T-helper 17 cell (primary cell): ENCODE data around the gene TOP2B. TPM values are rescaled to one million over a fixed set of nuclear protein-coding genes. Genes with fewer than 3 reads are reported as not detected.

Experiments used
- ATAC-seq: fragments of 150-1000 bp; cut with Tn5 transposase; 2 replicates; pipeline ENCODE4 v1.10.0; 2021; ENCODE audit warnings: mild to moderate bottlenecking, moderate library complexity
- DNase-seq, 3 donors: peaks; one replicate each; pipeline versions ENCODE4 v3.0.0 to v3.0.0-alpha.2; 2020 to 2021
- H3K9me3 ChIP-seq: one replicate; pipeline ENCODE4 v1.7.0; 2013; ENCODE audit warnings: low read length, mild to moderate bottlenecking; ENCODE audit not compliant: control insufficient read depth, poor library complexity, severe bottlenecking
- H3K27ac Mint-ChIP-seq: one replicate; pipeline ENCODE4 v1.8.0; 2022; ENCODE audit warnings: mild to moderate bottlenecking, moderate library complexity, mixed read lengths
- H3K27me3 Mint-ChIP-seq: one replicate; pipeline ENCODE4 v1.8.0; 2022; ENCODE audit warnings: mixed read lengths
- H3K36me3 Mint-ChIP-seq: one replicate; pipeline ENCODE4 v1.8.0; 2022; ENCODE audit warnings: low read depth, mixed read lengths
- H3K4me1 Mint-ChIP-seq: one replicate; pipeline ENCODE4 v1.8.0; 2022; ENCODE audit warnings: mild to moderate bottlenecking, mixed read lengths
- H3K4me3 Mint-ChIP-seq: one replicate; pipeline ENCODE4 v1.8.0; 2022; ENCODE audit warnings: mild to moderate bottlenecking, moderate library complexity, mixed read lengths
- total RNA-seq, 4 donors: library from RNA in 2 of 4; stranded (reverse) in 2 of 4; gene quantifications; one replicate each; pipeline ENCODE4 v1.2.3 and lab custom pipeline; 2022 to 2026

Gene TOP2B
- total RNA-seq, 2 donors from 2014 or later: 91.8 to 113 TPM

DNA sequence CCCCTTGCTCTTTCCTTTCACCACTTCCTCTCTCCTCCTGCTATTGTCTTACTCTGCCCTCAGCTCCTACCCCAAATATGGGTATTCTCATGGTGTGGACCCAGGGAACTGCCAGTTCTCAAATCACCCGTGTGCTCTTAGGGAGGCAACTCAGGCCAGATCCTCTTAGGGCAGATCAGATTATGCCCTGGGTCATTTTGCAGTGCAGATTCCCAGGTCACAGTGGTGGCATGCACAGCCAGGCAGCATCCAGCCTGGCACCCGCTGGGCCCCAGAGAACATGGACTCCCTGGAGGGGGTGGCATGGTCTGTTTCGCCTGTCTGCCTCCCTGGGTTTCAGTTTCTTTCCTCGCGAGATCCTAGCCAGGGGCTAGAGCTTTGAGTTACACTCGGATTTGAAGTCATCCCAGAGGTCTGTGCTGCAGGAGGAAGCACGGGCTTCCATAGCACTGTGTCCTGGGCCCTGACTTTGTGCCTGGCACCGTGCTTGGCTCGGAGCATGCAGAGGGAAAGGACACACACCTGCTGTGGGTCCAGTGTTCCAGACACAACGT, 96.1 kb downstream of the TOP2B start:
- no peak overlapping the region for H3K4me3 Mint-ChIP-seq
- H3K9me3 ChIP-seq: no peaks in the 10 kb centered on the region
- ATAC-seq: no peak
- DNase-seq: no peak
- H3K27me3 Mint-ChIP-seq: peaks cover 17% of the 10 kb centered on the region
- H3K4me1 Mint-ChIP-seq: no peaks in the 10 kb centered on the region
- no peaks in the 10 kb centered on the region for H3K36me3 Mint-ChIP-seq
- no peak overlapping the region for H3K27ac Mint-ChIP-seq

DNA sequence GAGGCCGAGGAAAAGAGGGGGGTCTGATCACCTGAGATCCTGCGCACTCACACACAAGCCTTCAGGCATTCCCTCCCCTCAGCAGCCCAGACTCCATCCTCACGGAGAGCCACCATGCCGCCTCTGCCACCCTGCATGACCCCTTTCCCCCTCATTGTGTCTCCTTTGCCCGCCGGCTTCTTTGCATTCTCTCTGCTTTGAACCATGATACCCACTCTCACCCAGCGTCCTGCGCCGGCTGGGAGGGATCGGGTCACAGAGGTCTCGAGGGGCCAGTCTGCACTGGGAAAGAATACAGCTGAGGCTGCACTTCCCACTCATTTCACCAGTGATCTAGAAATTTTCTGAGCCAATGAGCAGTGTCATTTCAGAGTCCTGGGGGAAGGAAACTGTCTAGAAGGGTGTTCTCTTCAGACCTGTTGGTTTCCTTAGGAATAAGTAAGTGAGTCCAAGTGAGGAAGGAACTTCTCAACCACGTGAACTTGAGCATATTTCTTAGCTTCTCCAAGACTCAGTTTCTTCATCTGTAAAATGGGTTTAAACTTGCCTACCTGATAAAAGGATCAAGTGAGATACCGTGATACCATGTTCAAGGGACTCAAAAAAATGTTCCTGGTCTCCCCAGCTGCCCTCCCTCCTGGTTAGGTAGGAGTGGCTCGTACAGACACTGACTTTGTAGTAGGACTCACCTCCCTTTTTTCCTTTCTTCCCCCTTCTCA, 96.7 kb downstream of the TOP2B start:
- Mint-ChIP-seq H3K4me3 (no peak overlapping the region), H3K4me1 (no peaks in the 10 kb centered on the region), H3K27ac (no peak overlapping the region), H3K27me3 (peaks cover 10% of the 10 kb centered on the region), H3K36me3 (no peaks in the 10 kb centered on the region)
- ATAC-seq: no peak
- H3K9me3 ChIP-seq: no peaks in the 10 kb centered on the region
- DNase-seq: no peak

DNA sequence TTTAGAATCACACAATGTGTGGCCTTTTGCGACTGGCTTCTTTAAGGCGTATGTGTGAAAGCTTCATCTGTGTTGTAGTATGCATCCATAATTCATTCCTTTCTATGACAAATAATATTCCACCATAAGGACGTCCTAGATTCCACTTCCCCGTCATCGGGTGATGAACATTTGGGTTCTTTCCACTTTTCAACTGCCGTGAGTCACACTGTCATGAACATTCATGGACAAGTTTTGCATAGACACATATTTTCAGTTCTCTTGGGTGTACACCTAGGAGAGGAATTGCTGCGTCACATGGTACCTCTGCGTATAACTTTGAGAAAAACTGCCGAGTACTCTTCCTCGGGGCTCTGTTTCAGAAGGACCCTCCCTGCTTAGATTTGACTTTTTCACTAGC, 97.3 kb downstream of the TOP2B start:
- H3K27ac Mint-ChIP-seq: no peak overlapping the region
- peaks cover 11% of the 10 kb centered on the region for H3K27me3 Mint-ChIP-seq
- no peak overlapping the region for H3K4me3 Mint-ChIP-seq
- no peaks in the 10 kb centered on the region for H3K9me3 ChIP-seq
- H3K4me1 Mint-ChIP-seq: no peaks in the 10 kb centered on the region
- ATAC-seq (no peak), DNase-seq (no peak)
- no peaks in the 10 kb centered on the region for H3K36me3 Mint-ChIP-seq

DNA sequence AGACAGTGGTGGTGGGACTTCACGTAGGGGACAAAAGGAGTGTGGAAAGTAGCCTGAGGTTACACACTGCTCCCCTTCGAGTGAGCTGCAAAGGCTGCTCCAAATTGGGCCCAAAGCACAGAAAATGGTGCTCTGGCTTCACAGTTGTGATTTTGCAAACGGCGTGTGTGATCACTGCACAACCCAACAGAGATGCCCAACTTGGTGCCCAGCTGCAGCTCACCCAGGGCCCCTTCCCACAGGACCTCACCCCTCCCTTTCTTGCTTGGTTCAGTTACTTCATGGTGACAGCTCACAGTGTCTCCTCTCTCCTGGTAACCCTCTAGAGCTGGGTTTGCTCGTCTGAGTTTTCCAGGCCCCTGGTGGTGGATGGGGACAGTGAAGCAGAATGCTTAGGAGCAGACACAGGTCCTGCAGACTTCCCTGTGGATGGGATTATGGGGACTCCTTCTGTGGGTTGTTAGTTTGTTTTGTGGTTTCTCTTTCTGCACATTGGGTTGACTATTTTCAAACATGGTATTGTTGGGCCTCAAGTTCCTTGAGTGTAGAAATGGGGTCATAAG, 98.3 kb downstream of the TOP2B start:
- Mint-ChIP-seq H3K27ac (no peak overlapping the region), H3K27me3 (peaks cover 14% of the 10 kb centered on the region), H3K36me3 (no peaks in the 10 kb centered on the region), H3K4me3 (no peak overlapping the region), H3K4me1 (no peaks in the 10 kb centered on the region)
- DNase-seq (no peak), ATAC-seq (no peak)
- no peaks in the 10 kb centered on the region for H3K9me3 ChIP-seq

DNA sequence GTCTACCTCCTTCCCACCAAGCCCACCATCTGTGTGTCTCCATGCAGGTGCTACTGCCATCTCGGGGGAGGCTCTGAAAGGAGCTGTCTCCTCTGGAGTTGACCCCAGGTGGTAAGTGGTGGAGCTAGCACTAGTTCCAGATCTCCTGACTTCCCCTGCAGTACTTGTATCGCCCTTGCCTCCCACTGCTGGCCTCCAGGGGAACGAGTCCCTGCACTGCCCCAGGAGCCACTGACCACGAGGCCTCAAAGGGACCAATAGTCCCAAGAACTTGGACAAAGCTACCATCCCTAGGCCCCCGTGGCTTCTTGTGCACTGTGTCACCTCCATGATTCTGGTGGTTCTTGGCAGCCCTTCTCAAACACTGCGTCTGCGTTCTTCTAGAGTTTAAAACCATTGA, 98.9 kb downstream of the TOP2B start:
- ATAC-seq (no peak), DNase-seq (no peak)
- H3K27me3 Mint-ChIP-seq: peaks cover 14% of the 10 kb centered on the region
- no peaks in the 10 kb centered on the region for H3K4me1 Mint-ChIP-seq
- H3K36me3 Mint-ChIP-seq: no peaks in the 10 kb centered on the region
- H3K9me3 ChIP-seq: no peaks in the 10 kb centered on the region
- no peak overlapping the region for H3K27ac Mint-ChIP-seq
- H3K4me3 Mint-ChIP-seq: no peak overlapping the region

DNA sequence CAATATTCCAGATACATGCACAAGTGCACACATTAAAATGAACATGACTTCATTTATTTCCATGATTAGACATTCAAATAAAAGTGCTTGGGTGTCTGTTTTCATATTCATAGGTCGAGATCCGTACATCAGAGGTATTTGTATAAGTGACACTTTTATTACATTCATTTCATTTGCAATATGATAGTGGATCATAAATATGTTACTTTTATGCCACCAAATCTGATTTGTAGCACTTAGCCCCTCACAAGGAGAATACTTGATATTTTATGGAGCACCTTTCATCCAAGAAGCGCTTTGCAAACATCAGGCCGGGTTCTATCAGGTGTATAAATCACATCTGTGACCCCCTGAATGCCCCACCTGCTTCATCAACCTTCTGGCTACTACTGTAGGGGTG, 100.6 kb downstream of the TOP2B start:
- DNase-seq (no peak), ATAC-seq (no peak)
- Mint-ChIP-seq H3K27me3 (peaks cover 14% of the 10 kb centered on the region), H3K36me3 (no peaks in the 10 kb centered on the region), H3K27ac (no peak overlapping the region), H3K4me3 (no peak overlapping the region), H3K4me1 (no peaks in the 10 kb centered on the region)
- no peaks in the 10 kb centered on the region for H3K9me3 ChIP-seq

DNA sequence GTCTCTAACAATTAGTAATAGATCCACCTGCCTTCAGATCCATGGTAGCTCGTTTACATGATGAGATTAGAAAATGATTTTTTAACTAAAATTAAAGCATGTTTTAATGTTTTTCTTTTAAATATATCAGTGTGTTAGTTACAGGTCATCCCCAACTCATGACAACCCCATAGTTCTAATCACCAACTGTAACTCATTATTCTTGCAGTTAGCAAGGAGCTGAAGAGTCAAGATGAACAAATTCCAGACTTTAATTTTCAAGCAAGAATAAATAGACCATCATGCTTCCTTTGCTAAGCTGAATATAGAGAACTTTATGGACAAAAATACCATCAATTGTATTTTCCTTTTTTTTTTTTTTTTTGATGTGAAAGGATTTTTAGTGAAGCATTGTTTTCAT, 101.1 kb downstream of the TOP2B start:
- no peak overlapping the region for H3K27ac Mint-ChIP-seq
- ATAC-seq (no peak), DNase-seq (no peak)
- H3K4me1 Mint-ChIP-seq: no peaks in the 10 kb centered on the region
- H3K4me3 Mint-ChIP-seq: no peak overlapping the region
- no peaks in the 10 kb centered on the region for H3K36me3 Mint-ChIP-seq
- H3K9me3 ChIP-seq: no peaks in the 10 kb centered on the region
- peaks cover 12% of the 10 kb centered on the region for H3K27me3 Mint-ChIP-seq

DNA sequence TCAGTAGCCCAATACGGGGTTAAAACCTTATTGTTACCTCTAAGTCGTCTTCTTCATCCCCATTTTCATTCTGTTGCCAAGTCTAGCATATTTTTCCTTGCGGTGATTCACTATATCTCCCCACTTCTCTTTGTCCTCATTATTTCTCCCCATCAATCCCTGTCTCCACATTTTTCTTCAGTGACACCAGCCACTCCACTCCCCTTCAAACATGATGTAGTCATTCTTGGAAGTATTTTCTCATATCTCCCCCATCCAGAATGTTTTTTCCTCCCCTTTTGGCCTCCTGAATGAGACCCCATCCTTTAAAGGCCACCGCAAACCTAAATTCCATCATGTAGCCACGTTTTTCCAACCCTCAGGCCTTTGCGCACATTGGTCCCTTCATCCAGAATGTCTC, 105.9 kb downstream of the TOP2B start:
- ATAC-seq (no peak), DNase-seq (no peak)
- no peaks in the 10 kb centered on the region for H3K9me3 ChIP-seq
- Mint-ChIP-seq H3K4me3 (no peak overlapping the region), H3K4me1 (no peaks in the 10 kb centered on the region), H3K36me3 (no peaks in the 10 kb centered on the region), H3K27me3 (peaks cover 6% of the 10 kb centered on the region), H3K27ac (no peak overlapping the region)

DNA sequence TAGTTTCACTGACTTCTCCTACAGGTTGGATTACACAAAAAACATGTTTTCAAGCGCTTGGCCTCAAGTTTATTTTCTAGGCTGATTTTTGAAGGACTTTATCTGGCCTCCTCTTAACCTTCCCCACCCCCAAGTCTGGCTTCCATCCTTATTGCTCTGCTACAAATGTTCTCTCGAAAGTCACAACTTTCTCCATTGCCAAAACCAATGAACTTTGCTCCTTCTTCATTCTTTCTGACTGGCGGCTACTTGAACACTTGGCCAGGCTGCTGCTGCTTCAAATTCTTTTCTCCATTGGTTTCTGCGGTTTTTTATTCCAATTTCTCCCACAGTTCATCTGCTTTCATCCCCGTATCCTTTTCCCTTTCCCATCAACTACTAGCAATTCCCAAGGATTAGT, 106.6 kb downstream of the TOP2B start:
- Mint-ChIP-seq H3K27ac (no peak overlapping the region), H3K36me3 (no peaks in the 10 kb centered on the region), H3K27me3 (peaks cover 11% of the 10 kb centered on the region), H3K4me1 (no peaks in the 10 kb centered on the region), H3K4me3 (no peak overlapping the region)
- DNase-seq: no peak
- no peaks in the 10 kb centered on the region for H3K9me3 ChIP-seq
- no peak for ATAC-seq

DNA sequence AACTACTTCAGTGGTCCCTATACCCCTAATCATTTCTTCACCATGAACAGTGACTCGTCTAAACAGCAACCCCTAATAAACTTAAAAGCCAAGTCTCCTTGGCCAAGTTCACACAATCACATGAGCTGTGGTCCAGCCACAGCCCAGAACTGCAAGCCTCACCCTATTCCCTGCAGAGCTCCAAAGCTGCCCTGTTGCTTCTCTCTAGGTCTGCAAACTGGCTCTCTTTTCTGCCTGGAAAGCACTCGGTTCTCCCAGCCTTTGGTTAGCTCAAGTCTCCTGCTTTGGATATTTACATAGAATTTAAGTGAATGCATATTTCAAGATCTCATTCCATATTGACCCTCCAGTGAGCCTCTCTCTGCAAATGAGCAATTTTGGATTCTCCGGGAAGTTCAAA, 107.0 kb downstream of the TOP2B start:
- Mint-ChIP-seq H3K27ac (no peak overlapping the region), H3K4me1 (no peaks in the 10 kb centered on the region), H3K27me3 (peaks cover 12% of the 10 kb centered on the region), H3K36me3 (no peaks in the 10 kb centered on the region), H3K4me3 (no peak overlapping the region)
- H3K9me3 ChIP-seq: no peaks in the 10 kb centered on the region
- ATAC-seq: no peak
- DNase-seq: no peak

DNA sequence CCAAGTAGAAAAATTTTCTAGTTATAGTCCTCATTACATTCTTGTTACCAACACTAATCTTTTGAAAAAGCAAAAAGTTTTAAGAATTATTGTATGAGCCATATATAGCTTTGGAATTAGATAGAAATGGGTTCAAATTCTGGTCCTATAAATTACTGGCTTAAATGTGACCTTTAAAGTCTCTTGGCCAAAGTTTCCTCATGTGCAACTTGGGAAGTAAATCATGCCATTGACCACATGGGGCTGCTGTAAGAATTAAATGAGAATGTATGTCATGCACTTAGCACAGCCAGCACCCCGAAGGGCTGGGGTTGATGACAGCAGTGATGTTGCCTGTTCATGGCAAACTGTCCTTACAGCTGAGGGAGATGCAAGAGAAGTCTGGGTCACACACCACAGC, 108.3 kb downstream of the TOP2B start:
- H3K9me3 ChIP-seq: no peaks in the 10 kb centered on the region
- H3K36me3 Mint-ChIP-seq: no peaks in the 10 kb centered on the region
- DNase-seq (no peak), ATAC-seq (no peak)
- no peak overlapping the region for H3K4me3 Mint-ChIP-seq
- peaks cover 10% of the 10 kb centered on the region for H3K27me3 Mint-ChIP-seq
- no peak overlapping the region for H3K27ac Mint-ChIP-seq
- no peaks in the 10 kb centered on the region for H3K4me1 Mint-ChIP-seq

DNA sequence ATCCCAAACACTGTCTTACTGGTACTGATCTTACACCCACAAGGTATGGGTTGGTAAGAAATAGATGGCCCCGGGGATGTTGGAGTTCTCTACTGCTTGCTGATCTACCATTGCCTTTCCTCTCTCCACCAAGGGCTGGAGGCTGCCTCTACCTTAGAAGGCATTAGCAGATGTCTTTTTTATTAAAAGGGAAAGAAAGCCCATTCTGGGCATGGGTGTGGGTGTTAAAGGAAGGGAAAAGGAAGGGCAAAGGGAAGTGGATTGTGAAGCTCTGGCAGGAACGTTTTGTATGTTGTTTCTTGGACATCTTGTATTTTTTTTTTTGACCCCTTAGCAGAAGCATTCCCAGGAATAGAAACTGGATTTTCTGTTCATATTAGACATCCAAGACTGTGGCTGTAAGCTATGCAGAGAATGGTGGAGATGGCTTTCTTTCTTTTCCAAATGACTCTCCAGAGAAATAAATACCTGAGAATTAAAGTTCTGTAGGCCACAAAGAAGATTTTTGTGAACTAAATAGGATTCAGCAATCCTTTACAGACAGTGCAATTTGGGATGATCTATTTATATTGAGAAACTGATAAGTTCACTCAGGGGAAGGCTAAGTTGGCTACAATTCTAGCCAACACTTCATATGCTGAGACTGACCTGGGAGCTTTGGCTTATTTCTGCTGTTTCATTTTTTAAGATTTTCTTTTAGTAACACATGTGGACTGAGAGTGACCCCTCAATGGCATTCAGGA, 108.8 kb downstream of the TOP2B start:
- no peak for ATAC-seq
- H3K9me3 ChIP-seq: no peaks in the 10 kb centered on the region
- Mint-ChIP-seq H3K27ac (no peak overlapping the region), H3K4me1 (no peaks in the 10 kb centered on the region), H3K27me3 (peaks cover 10% of the 10 kb centered on the region), H3K4me3 (no peak overlapping the region), H3K36me3 (no peaks in the 10 kb centered on the region)
- no peak for DNase-seq

DNA sequence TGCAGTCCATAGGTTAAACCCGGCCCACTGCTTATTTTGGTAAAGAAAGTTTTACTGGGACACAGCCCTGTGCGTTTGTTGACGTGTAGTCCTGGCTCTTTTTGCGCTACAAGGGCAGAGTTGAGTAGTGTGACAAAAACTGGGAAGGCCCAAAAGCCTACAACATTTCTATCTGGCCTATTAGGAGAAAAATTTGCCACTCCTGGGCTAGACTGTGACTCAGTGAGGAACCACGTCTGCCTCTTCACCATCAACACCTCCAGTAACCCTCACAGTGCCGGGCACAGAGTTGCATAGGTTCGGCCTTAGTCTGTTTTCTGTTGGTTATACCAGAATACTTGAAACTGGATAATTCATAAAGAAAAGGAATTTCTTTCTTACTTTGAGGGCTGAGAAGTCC, 110.3 kb downstream of the TOP2B start:
- DNase-seq: no peak
- no peak for ATAC-seq
- H3K9me3 ChIP-seq: no peaks in the 10 kb centered on the region
- no peak overlapping the region for H3K4me3 Mint-ChIP-seq
- peaks cover 10% of the 10 kb centered on the region for H3K27me3 Mint-ChIP-seq
- H3K4me1 Mint-ChIP-seq: no peaks in the 10 kb centered on the region
- H3K27ac Mint-ChIP-seq: no peak overlapping the region
- no peaks in the 10 kb centered on the region for H3K36me3 Mint-ChIP-seq
